Endothelial cell (in vitro differentiated cells): ENCODE results near the gene FKBP8. TPM values are rescaled to one million over a fixed set of nuclear protein-coding genes. Genes with fewer than 3 reads are reported as not detected.

ENCODE experiments used
- DNase-seq: peaks from one replicate; pipeline ENCODE4 v3.0.0; 2021; ENCODE audit warnings: low spot score
- H3K27ac Mint-ChIP-seq: one replicate; pipeline ENCODE4 v1.8.0; 2021; ENCODE audit warnings: mixed read lengths, inconsistent platforms; ENCODE audit not compliant: unreplicated experiment
- H3K27me3 Mint-ChIP-seq: one replicate; pipeline ENCODE4 v1.8.0; 2021; ENCODE audit warnings: mild to moderate bottlenecking, moderate library complexity, mixed read lengths, inconsistent platforms; ENCODE audit not compliant: unreplicated experiment
- H3K36me3 Mint-ChIP-seq: one replicate; pipeline ENCODE4 v1.8.0; 2021; ENCODE audit warnings: mild to moderate bottlenecking, low read depth, mixed read lengths, inconsistent platforms; ENCODE audit not compliant: unreplicated experiment
- H3K4me1 Mint-ChIP-seq: one replicate; pipeline ENCODE4 v1.8.0; 2021; ENCODE audit warnings: mild to moderate bottlenecking, mixed read lengths, inconsistent platforms; ENCODE audit not compliant: unreplicated experiment
- H3K4me3 Mint-ChIP-seq: one replicate; pipeline ENCODE4 v1.8.0; 2021; ENCODE audit warnings: mild to moderate bottlenecking, mixed read lengths, inconsistent platforms; ENCODE audit not compliant: unreplicated experiment
- H3K9me3 Mint-ChIP-seq: one replicate; pipeline ENCODE4 v1.8.0; 2021; ENCODE audit warnings: mixed read lengths, inconsistent platforms; ENCODE audit not compliant: unreplicated experiment
- CTCF ChIP-seq: fragments of 200-600 bp; sonication (generic); IDR thresholded peaks from one replicate; pipeline ENCODE4 v1.5.0; 2021; ENCODE audit warnings: antibody characterized with exemption; ENCODE audit not compliant: unreplicated experiment
- total RNA-seq: library from RNA; stranded (reverse); fragmentation: NEBNext Ultra II Directional; extraction: Animal tissue kit (Norgen Biotek cat#: 25700); gene quantifications from one replicate; pipeline ENCODE4 v1.2.1, GENCODE V29; 2021; ENCODE audit not compliant: unreplicated experiment

The FKBP8 gene
- total RNA-seq, 1 donor from 2014 or later = 229 TPM

- Mint-ChIP-seq H3K27ac (no peak overlapping the region), H3K4me3 (no peak overlapping the region), H3K9me3 (no peaks in the 10 kb centered on the region), H3K36me3 (peaks cover 7% of the 10 kb centered on the region), H3K4me1 (peaks cover 11% of the 10 kb centered on the region), H3K27me3 (peaks cover 5% of the 10 kb centered on the region)
- no peak for TF ChIP-seq CTCF
- DNase-seq = no peak
Measured at GRCh38 chr19:18499055-18499775, 44.2 kb downstream of the FKBP8 start.

GRCh38 chr19:18496980-18497256 lies 46.5 kb downstream of the FKBP8 start:
- no peak for DNase-seq
- H3K4me1 Mint-ChIP-seq = peaks cover 13% of the 10 kb centered on the region
- H3K4me3 Mint-ChIP-seq = no peak overlapping the region
- H3K9me3 Mint-ChIP-seq = no peaks in the 10 kb centered on the region
- no peak for TF ChIP-seq CTCF
- H3K27me3 Mint-ChIP-seq = peaks cover 4% of the 10 kb centered on the region
- H3K36me3 Mint-ChIP-seq = peaks cover 4% of the 10 kb centered on the region
- no peak overlapping the region for H3K27ac Mint-ChIP-seq

GRCh38 chr19:18496167-18496979 lies 47.0 kb downstream of the FKBP8 start:
- Mint-ChIP-seq H3K27ac (no peak overlapping the region), H3K4me3 (no peak overlapping the region), H3K27me3 (peaks cover 4% of the 10 kb centered on the region), H3K9me3 (no peaks in the 10 kb centered on the region), H3K4me1 (peaks cover 13% of the 10 kb centered on the region), H3K36me3 (peaks cover 4% of the 10 kb centered on the region)
- TF ChIP-seq CTCF = no peak
- DNase-seq = no peak

- no peak for TF ChIP-seq CTCF
- H3K4me3 Mint-ChIP-seq = no peak overlapping the region
- peaks cover 4% of the 10 kb centered on the region for H3K27me3 Mint-ChIP-seq
- no peaks in the 10 kb centered on the region for H3K9me3 Mint-ChIP-seq
- no peak for DNase-seq
- no peaks in the 10 kb centered on the region for H3K36me3 Mint-ChIP-seq
- peaks cover 13% of the 10 kb centered on the region for H3K4me1 Mint-ChIP-seq
- H3K27ac Mint-ChIP-seq = no peak overlapping the region
Measured at GRCh38 chr19:18495204-18495911, 48.0 kb downstream of the FKBP8 start.
